ENCODE measurements around the gene MYO1D.
A peak's percentile ranks its signal among the peaks of the same experiment; 100 is the strongest.

MYO1D gene

GRCh38 chr17:32590974-32591373 lies 285.9 kb downstream of the MYO1D start:
- Mint-ChIP-seq H3K4me3 (no peak overlapping the region), H3K27me3 (no peaks in the 10 kb centered on the region), H3K4me1 (no peaks in the 10 kb centered on the region), H3K9me3 (no peaks in the 10 kb centered on the region), H3K27ac (no peak overlapping the region), H3K36me3 (no peaks in the 10 kb centered on the region)
- ATAC-seq (ENCODE audit: low read depth) (no peak), DNase-seq (ENCODE audit: low spot score in 2 of 2) (no peak)

GRCh38 chr17:32588982-32589381 lies 287.9 kb downstream of the MYO1D start:
- Mint-ChIP-seq H3K9me3 (no peaks in the 10 kb centered on the region), H3K36me3 (peaks cover 5% of the 10 kb centered on the region), H3K27me3 (no peaks in the 10 kb centered on the region), H3K4me1 (no peaks in the 10 kb centered on the region), H3K27ac (no peak overlapping the region), H3K4me3 (no peak overlapping the region)
- no peak for DNase-seq (ENCODE audit: low spot score in 2 of 2)
- ATAC-seq (ENCODE audit: low read depth): no peak

GRCh38 chr17:32588135-32588534 lies 288.8 kb downstream of the MYO1D start:
- no peaks in the 10 kb centered on the region for H3K27me3 Mint-ChIP-seq
- H3K4me1 Mint-ChIP-seq: no peaks in the 10 kb centered on the region

GRCh38 chr17:32586666-32587065 lies 290.3 kb downstream of the MYO1D start:
- H3K4me1 Mint-ChIP-seq: no peaks in the 10 kb centered on the region
- H3K36me3 Mint-ChIP-seq: peaks cover 11% of the 10 kb centered on the region
- peaks cover 3% of the 10 kb centered on the region for H3K9me3 Mint-ChIP-seq
- no peak overlapping the region for H3K4me3 Mint-ChIP-seq
- no peak for DNase-seq (ENCODE audit: low spot score in 2 of 2)
- no peak overlapping the region for H3K27ac Mint-ChIP-seq
- ATAC-seq (ENCODE audit: low read depth): no peak
- H3K27me3 Mint-ChIP-seq: no peaks in the 10 kb centered on the region

More at GRCh38 chr17:32588135-32588534, 288.8 kb downstream of the MYO1D start:
- H3K9me3 Mint-ChIP-seq: peaks cover 2% of the 10 kb centered on the region
- H3K36me3 Mint-ChIP-seq: peaks cover 9% of the 10 kb centered on the region
- no peak overlapping the region for H3K27ac Mint-ChIP-seq
- ATAC-seq (ENCODE audit: low read depth) (no peak), DNase-seq (ENCODE audit: low spot score in 2 of 2) (no peak)
- H3K4me3 Mint-ChIP-seq: no peak overlapping the region

GRCh38 chr17:32584792-32585191 lies 292.1 kb downstream of the MYO1D start:
- Mint-ChIP-seq H3K36me3 (peaks cover 13% of the 10 kb centered on the region), H3K4me1 (peaks cover 2% of the 10 kb centered on the region), H3K27me3 (no peaks in the 10 kb centered on the region), H3K9me3 (peaks cover 7% of the 10 kb centered on the region), H3K27ac (no peak overlapping the region), H3K4me3 (no peak overlapping the region)
- DNase-seq (ENCODE audit: low spot score in 2 of 2): no peak
- no peak for ATAC-seq (ENCODE audit: low read depth)

- no peak for ATAC-seq (ENCODE audit: low read depth)
- peaks cover 13% of the 10 kb centered on the region for H3K36me3 Mint-ChIP-seq
- H3K27me3 Mint-ChIP-seq: no peaks in the 10 kb centered on the region
- peaks cover 2% of the 10 kb centered on the region for H3K4me1 Mint-ChIP-seq
- H3K9me3 Mint-ChIP-seq: peaks cover 7% of the 10 kb centered on the region
- DNase-seq (ENCODE audit: low spot score in 2 of 2): no peak
- H3K4me3 Mint-ChIP-seq: no peak overlapping the region
- no peak overlapping the region for H3K27ac Mint-ChIP-seq
Measured at GRCh38 chr17:32583053-32583452, 293.9 kb downstream of the MYO1D start.

GRCh38 chr17:32575852-32576251 lies 301.1 kb downstream of the MYO1D start:
- Mint-ChIP-seq H3K9me3 (peaks cover 2% of the 10 kb centered on the region), H3K27ac (no peak overlapping the region), H3K4me1 (peaks cover 6% of the 10 kb centered on the region), H3K36me3 (no peaks in the 10 kb centered on the region), H3K4me3 (no peak overlapping the region), H3K27me3 (no peaks in the 10 kb centered on the region)
- no peak for DNase-seq (ENCODE audit: low spot score in 2 of 2)
- no peak for ATAC-seq (ENCODE audit: low read depth)

GRCh38 chr17:32570081-32570396 lies 306.9 kb downstream of the MYO1D start:
- H3K9me3 Mint-ChIP-seq: no peaks in the 10 kb centered on the region
- ATAC-seq (ENCODE audit: low read depth): no peak
- no peak overlapping the region for H3K27ac Mint-ChIP-seq
- DNase-seq (ENCODE audit: low spot score in 2 of 2): no peak
- H3K27me3 Mint-ChIP-seq: no peaks in the 10 kb centered on the region
- no peak overlapping the region for H3K4me3 Mint-ChIP-seq
- peaks cover 16% of the 10 kb centered on the region for H3K4me1 Mint-ChIP-seq
- peaks cover 5% of the 10 kb centered on the region for H3K36me3 Mint-ChIP-seq

GRCh38 chr17:32569171-32570080 lies 307.5 kb downstream of the MYO1D start:
- peaks cover 17% of the 10 kb centered on the region for H3K4me1 Mint-ChIP-seq
- DNase-seq (ENCODE audit: low spot score in 2 of 2) (no peak), ATAC-seq (ENCODE audit: low read depth) (no peak)
- H3K9me3 Mint-ChIP-seq: no peaks in the 10 kb centered on the region
- no peak overlapping the region for H3K4me3 Mint-ChIP-seq
- H3K36me3 Mint-ChIP-seq: peaks cover 5% of the 10 kb centered on the region
- no peaks in the 10 kb centered on the region for H3K27me3 Mint-ChIP-seq
- peak overlapping the region; percentile 28 for H3K27ac Mint-ChIP-seq

- Mint-ChIP-seq H3K4me3 (no peak overlapping the region), H3K36me3 (peaks cover 5% of the 10 kb centered on the region), H3K27me3 (no peaks in the 10 kb centered on the region), H3K9me3 (no peaks in the 10 kb centered on the region), H3K4me1 (peaks cover 20% of the 10 kb centered on the region), H3K27ac (no peak overlapping the region)
- ATAC-seq (ENCODE audit: low read depth) (no peak), DNase-seq (ENCODE audit: low spot score in 2 of 2) (no peak)
Measured at GRCh38 chr17:32568705-32569104, 308.2 kb downstream of the MYO1D start.

- H3K27ac Mint-ChIP-seq: no peak overlapping the region
- H3K4me1 Mint-ChIP-seq: peaks cover 20% of the 10 kb centered on the region
- no peak overlapping the region for H3K4me3 Mint-ChIP-seq
- ATAC-seq (ENCODE audit: low read depth) (no peak), DNase-seq (ENCODE audit: low spot score in 2 of 2) (no peak)
- H3K36me3 Mint-ChIP-seq: peaks cover 5% of the 10 kb centered on the region
- no peaks in the 10 kb centered on the region for H3K9me3 Mint-ChIP-seq
- no peaks in the 10 kb centered on the region for H3K27me3 Mint-ChIP-seq
Measured at GRCh38 chr17:32567511-32567910, 309.4 kb downstream of the MYO1D start.

- Mint-ChIP-seq H3K9me3 (no peaks in the 10 kb centered on the region), H3K4me3 (no peak overlapping the region), H3K36me3 (peaks cover 5% of the 10 kb centered on the region), H3K27ac (no peak overlapping the region), H3K4me1 (peaks cover 20% of the 10 kb centered on the region), H3K27me3 (no peaks in the 10 kb centered on the region)
- DNase-seq (ENCODE audit: low spot score in 2 of 2) (no peak), ATAC-seq (ENCODE audit: low read depth) (no peak)
Measured at GRCh38 chr17:32567086-32567485, 309.8 kb downstream of the MYO1D start.

GRCh38 chr17:32566303-32566702 lies 310.6 kb downstream of the MYO1D start:
- Mint-ChIP-seq H3K27ac (peak overlapping the region; percentile 54), H3K27me3 (no peaks in the 10 kb centered on the region), H3K9me3 (no peaks in the 10 kb centered on the region), H3K4me1 (peaks cover 20% of the 10 kb centered on the region), H3K36me3 (peaks cover 5% of the 10 kb centered on the region), H3K4me3 (no peak overlapping the region)
- no peak for DNase-seq (ENCODE audit: low spot score in 2 of 2)
- ATAC-seq (ENCODE audit: low read depth): no peak

- Mint-ChIP-seq H3K27me3 (no peaks in the 10 kb centered on the region), H3K36me3 (peaks cover 5% of the 10 kb centered on the region), H3K4me3 (no peak overlapping the region), H3K27ac (no peak overlapping the region), H3K4me1 (peaks cover 20% of the 10 kb centered on the region), H3K9me3 (no peaks in the 10 kb centered on the region)
- ATAC-seq (ENCODE audit: low read depth) (no peak), DNase-seq (ENCODE audit: low spot score in 2 of 2) (no peak)
Measured at GRCh38 chr17:32565401-32565800, 311.5 kb downstream of the MYO1D start.

GRCh38 chr17:32564325-32564724 lies 312.6 kb downstream of the MYO1D start:
- Mint-ChIP-seq H3K9me3 (no peaks in the 10 kb centered on the region), H3K4me3 (no peak overlapping the region), H3K27me3 (no peaks in the 10 kb centered on the region), H3K27ac (no peak overlapping the region), H3K36me3 (peaks cover 5% of the 10 kb centered on the region), H3K4me1 (peaks cover 19% of the 10 kb centered on the region)
- no peak for DNase-seq (ENCODE audit: low spot score in 2 of 2)
- no peak for ATAC-seq (ENCODE audit: low read depth)
